H1 (cell line): ENCODE measurements around the gene CDC14B. TPM values are rescaled to one million over a fixed set of nuclear protein-coding genes. Genes with fewer than 3 reads are reported as not detected.

ENCODE experiments used
- CTCF ChIA-PET: fragments of 300-600 bp; sonication (Branson Sonifier 250); formaldehyde crosslinking; loops from one replicate; lab custom pipeline; 2021; ENCODE audit not compliant: partially characterized antibody; lab: Charles Lee
- POLR2A ChIA-PET: fragments of 300-600 bp; sonication (Branson Sonifier 250); formaldehyde crosslinking; loops from one replicate; lab custom pipeline; 2021; ENCODE audit warnings: inconsistent platforms; ENCODE audit not compliant: partially characterized antibody; lab: Charles Lee
- DNase-seq, 2 experiments: peaks; one replicate each; pipeline versions ENCODE4 v3.0.0 to v3.0.0-alpha.2; 2010 to 2022; ENCODE audit warnings: low spot score in 2 of 2, low read depth in 1 of 2, mixed read lengths in 1 of 2
- FAIRE-seq: peaks from 2 replicates; lab custom pipeline; 2011; peaks lifted over from hg19 to GRCh38; lab: Jason Lieb, UNC
- H2AFZ ChIP-seq: 2 replicates; pipeline ENCODE4 v1.8.1; 2012; ENCODE audit warnings: low read length, inconsistent platforms
- H2AK5ac ChIP-seq: 2 replicates; pipeline ENCODE4 v1.6.1; 2013; ENCODE audit warnings: low read depth, low read length
- H2BK120ac ChIP-seq: replicated peaks from 2 replicates; pipeline ENCODE3; 2013; ENCODE audit warnings: low read depth, low read length, inconsistent platforms
- H2BK12ac ChIP-seq: 2 replicates; pipeline ENCODE4 v1.6.1; 2013; ENCODE audit warnings: low read depth, low read length
- H2BK15ac ChIP-seq: 2 replicates; pipeline ENCODE4 v1.6.1; 2013; ENCODE audit warnings: low read length
- H2BK20ac ChIP-seq: 2 replicates; pipeline ENCODE4 v1.6.1; 2013; ENCODE audit warnings: low read length
- H2BK5ac ChIP-seq: 2 replicates; pipeline ENCODE4 v1.6.1; 2013; ENCODE audit warnings: low read depth, low read length
- H3K14ac ChIP-seq: 2 replicates; pipeline ENCODE4 v1.6.1; 2013; ENCODE audit warnings: inconsistent platforms; ENCODE audit not compliant: insufficient read length
- H3K18ac ChIP-seq: 2 replicates; pipeline ENCODE4 v1.6.1; 2013; ENCODE audit warnings: low read length; ENCODE audit errors: extremely low read depth
- H3K23ac ChIP-seq: 2 replicates; pipeline ENCODE4 v1.6.1; 2013; ENCODE audit warnings: inconsistent platforms; ENCODE audit not compliant: insufficient read length
- H3K23me2 ChIP-seq: 2 replicates; pipeline ENCODE4 v1.6.1; 2013; ENCODE audit warnings: low read depth, low read length
- H3K27ac ChIP-seq: 2 replicates; pipeline ENCODE4 v1.6.1; 2011; ENCODE audit warnings: low read depth, low read length, inconsistent platforms
- H3K27me3 ChIP-seq, 4 experiments: replicated peaks in 1 of 4; 1 replicate in 1 of 4; 2 replicates in 3 of 4; pipeline versions ENCODE4 v1.6.1 to v1.8.1; 2011 to 2013; ENCODE audit warnings: low read length in 3 of 4, mild to moderate bottlenecking in 3 of 4, inconsistent platforms in 2 of 4, mixed read lengths in 2 of 4, moderate library complexity in 1 of 4; ENCODE audit not compliant: control insufficient read depth in 3 of 4, insufficient read depth in 3 of 4; ENCODE audit errors: extremely low read depth in 1 of 4
- H3K36me3 ChIP-seq, 4 experiments: 2 replicates each; pipeline versions ENCODE4 v1.6.1 to v1.8.1; 2011 to 2013; ENCODE audit warnings: mild to moderate bottlenecking in 4 of 4, low read length in 3 of 4, moderate library complexity in 2 of 4, control low read depth in 1 of 4, inconsistent platforms in 1 of 4; ENCODE audit not compliant: insufficient read depth in 4 of 4, control insufficient read depth in 2 of 4
- H3K4ac ChIP-seq: replicated peaks from 2 replicates; pipeline ENCODE3; 2013; ENCODE audit warnings: low read length, low read depth, mixed read lengths, inconsistent platforms; ENCODE audit not compliant: insufficient read length
- H3K4me1 ChIP-seq, 4 experiments: replicated peaks in 1 of 4; 1 replicate in 1 of 4; 2 replicates in 3 of 4; pipeline versions ENCODE4 v1.6.1 to v1.8.1; 2011 to 2013; ENCODE audit warnings: low read length in 3 of 4, inconsistent platforms in 2 of 4, mixed read lengths in 1 of 4; ENCODE audit not compliant: insufficient read depth in 4 of 4, control insufficient read depth in 3 of 4
- H3K4me2 ChIP-seq, 2 experiments: 2 replicates each; pipeline versions ENCODE4 v1.6.1 to v1.8.1; 2011 to 2013; ENCODE audit warnings: low read depth in 2 of 2, low read length in 2 of 2, control low read depth in 1 of 2, inconsistent platforms in 1 of 2, mild to moderate bottlenecking in 1 of 2; ENCODE audit not compliant: insufficient read depth in 1 of 2
- H3K4me3 ChIP-seq, 4 experiments: fragments of 200-600, 300-600 bp in 1 of 4; sonication (generic), shearing (Covaris generic), sonication (Bioruptor Twin) in 1 of 4; 2 replicates each; pipeline versions ENCODE4 v1.5.1 to v1.8.1; 2011 to 2016; ENCODE audit warnings: low read length in 4 of 4, low read depth in 3 of 4, control low read depth in 2 of 4, inconsistent platforms in 2 of 4, mild to moderate bottlenecking in 2 of 4, mixed read lengths in 1 of 4, moderate library complexity in 1 of 4; ENCODE audit not compliant: insufficient read depth in 2 of 4; ENCODE audit errors: extremely low read depth in 1 of 4
- H3K56ac ChIP-seq: replicated peaks from 2 replicates; pipeline ENCODE3; 2013; ENCODE audit warnings: low read depth, mild to moderate bottlenecking, mixed read lengths, low read length, inconsistent platforms; ENCODE audit not compliant: insufficient read length
- H3K79me1 ChIP-seq: 2 replicates; pipeline ENCODE4 v1.6.1; 2013; ENCODE audit warnings: low read depth, low read length, control low read depth
- H3K79me2 ChIP-seq, 2 experiments: 2 replicates each; pipeline versions ENCODE4 v1.6.1 to v1.8.1; 2012 to 2013; ENCODE audit warnings: low read length in 2 of 2, mild to moderate bottlenecking in 2 of 2, inconsistent platforms in 1 of 2; ENCODE audit not compliant: insufficient read depth in 2 of 2, control insufficient read depth in 1 of 2
- H3K9ac ChIP-seq, 4 experiments: replicated peaks in 1 of 4; 1 replicate in 1 of 4; 2 replicates in 3 of 4; pipeline versions ENCODE4 v1.6.1 to v1.8.1; 2011 to 2013; ENCODE audit warnings: low read depth in 3 of 4, low read length in 3 of 4, control low read depth in 2 of 4, mild to moderate bottlenecking in 2 of 4, moderate library complexity in 2 of 4, inconsistent platforms in 1 of 4; ENCODE audit errors: extremely low read depth in 1 of 4
- H3K9me3 ChIP-seq, 2 experiments: 2 replicates each; pipeline versions ENCODE4 v1.6.1 to v1.8.1; 2012 to 2013; ENCODE audit warnings: mild to moderate bottlenecking in 2 of 2, moderate library complexity in 2 of 2, control low read depth in 1 of 2, inconsistent platforms in 1 of 2, low read depth in 1 of 2, low read length in 1 of 2, mixed read lengths in 1 of 2; ENCODE audit not compliant: insufficient read depth in 2 of 2
- H4K20me1 ChIP-seq, 2 experiments: replicated peaks in 1 of 2; 2 replicates each; pipeline versions ENCODE3 to v1.8.1; 2011 to 2013; ENCODE audit warnings: inconsistent platforms in 2 of 2, low read length in 2 of 2, mild to moderate bottlenecking in 1 of 2; ENCODE audit not compliant: insufficient read depth in 2 of 2, control insufficient read depth in 1 of 2
- H4K5ac ChIP-seq: 2 replicates; pipeline ENCODE4 v1.6.1; 2013; ENCODE audit warnings: low read length, low read depth, mixed read lengths, inconsistent platforms; ENCODE audit not compliant: insufficient read length
- H4K8ac ChIP-seq: 2 replicates; pipeline ENCODE4 v1.8.0; 2013; ENCODE audit warnings: mild to moderate bottlenecking, moderate library complexity, low read length, inconsistent platforms; ENCODE audit not compliant: insufficient read depth; ENCODE audit errors: extremely low read depth
- H4K91ac ChIP-seq: replicated peaks from 2 replicates; pipeline ENCODE3; 2013; ENCODE audit warnings: low read length, mixed read lengths, inconsistent platforms; ENCODE audit not compliant: insufficient read length
- CHD2 ChIP-seq: IDR thresholded peaks from 2 replicates; pipeline ENCODE4 v1.6.1; 2012; ENCODE audit warnings: low read length, improper control_type of control experiment
- KDM5A ChIP-seq: fragments of 200-600 bp; IDR thresholded peaks from 2 replicates; pipeline ENCODE4 v1.7.1; 2012; ENCODE audit warnings: mild to moderate bottlenecking, low read length, inconsistent platforms, mixed read lengths
- PHF8 ChIP-seq: fragments of 200-600 bp; sonication (generic); conservative IDR thresholded peaks from 2 replicates; pipeline ENCODE4 v1.7.1; 2012; ENCODE audit warnings: low read depth, mild to moderate bottlenecking, inconsistent platforms, low read length, moderate library complexity
- RBBP5 ChIP-seq: IDR thresholded peaks from 2 replicates; pipeline ENCODE4 v1.7.1; 2012; ENCODE audit warnings: low read depth, mild to moderate bottlenecking, inconsistent platforms, low read length, moderate library complexity, borderline replicate concordance
- SIN3A ChIP-seq, 2 experiments: IDR thresholded peaks in 1 of 2; conservative IDR thresholded peaks in 1 of 2; 2 replicates each; pipeline ENCODE4 v1.6.1; 2011 to 2012; ENCODE audit warnings: low read length in 2 of 2, improper control_type of control experiment in 1 of 2, low read depth in 1 of 2, mild to moderate bottlenecking in 1 of 2
- SP4 ChIP-seq: IDR thresholded peaks from 2 replicates; pipeline ENCODE4 v1.6.1; 2012; ENCODE audit warnings: low read length, inconsistent platforms
- TAF1 ChIP-seq: IDR thresholded peaks from 2 replicates; pipeline ENCODE4 v1.6.1; 2011; ENCODE audit warnings: mild to moderate bottlenecking, low read depth, low read length
- USF2 ChIP-seq: IDR thresholded peaks from 2 replicates; pipeline ENCODE4 v1.6.1; 2011; ENCODE audit warnings: low read length, improper control_type of control experiment
- WGBS, 2 experiments: shearing (Covaris generic) in 1 of 2; methylation state at CpG; one replicate each; pipeline versions ENCODE4 v1.1.6 to v1.1.7; 2013 to 2015; ENCODE audit warnings: low lambda C conversion rate in 2 of 2, mixed read lengths in 2 of 2, inconsistent platforms in 1 of 2, low coverage in 1 of 2, missing lambda C conversion rate in 1 of 2; ENCODE audit not compliant: insufficient replicate concordance in 2 of 2, insufficient coverage in 1 of 2, insufficient read length in 1 of 2; ENCODE audit errors: extremely low coverage in 1 of 2, missing lambda C conversion rate in 1 of 2; 5-methylcytosine and 5-hydroxymethylcytosine counted together
- polyA plus RNA-seq, 7 experiments: library from polyadenylated mRNA; depleted of rRNA in 3 of 7; stranded (reverse) in 5 of 7; unstranded in 2 of 7; fragments of >200 nt in 5 of 7; fragments of 200-250 nt in 2 of 7; gene quantifications; 1 replicate in 5 of 7; 2 replicates in 1 of 7; 4 replicates in 1 of 7; pipeline versions ENCODE4 v1.2.1 to v1.2.3, GENCODE V29; 2011 to 2013; ENCODE audit warnings: missing spikeins in 2 of 7, mixed read lengths in 2 of 7
- total RNA-seq: library from RNA; stranded (reverse); fragmentation: NEBNext Ultra II Directional; extraction: Animal tissue kit (Norgen Biotek cat#: 25700); gene quantifications from 2 replicates; pipeline ENCODE4 v1.2.1, GENCODE V29; 2021
- TF ChIP-seq, protein P1 (sequence below), 3 experiments: IDR thresholded peaks; 1 replicate in 2 of 3; 2 replicates in 1 of 3; pipeline versions ENCODE4 v1.5.1 to v1.6.1; 2011; ENCODE audit warnings: low read length in 3 of 3, mild to moderate bottlenecking in 3 of 3, inconsistent platforms in 2 of 3, low read depth in 1 of 3, moderate library complexity in 1 of 3; ENCODE audit not compliant: insufficient read depth in 1 of 3; ENCODE audit errors: control extremely low read depth in 1 of 3

The CDC14B gene
- total and polyA plus RNA-seq, 2 of the 8 experiments (the other 6 are each of a cell fraction or from before 2014, with no cell fraction given) = 17.2 to 44.6 TPM

GRCh38 chr9:96483733-96484390, 135.8 kb downstream of the CDC14B start:
- Histone ChIP-seq H3K18ac (no peak overlapping the region), H3K9me3 (no peaks in the 10 kb centered on the region), H3K79me2 (no peaks in the 10 kb centered on the region), H4K8ac (no peak overlapping the region), H3K4me1 (no peaks in the 10 kb centered on the region), H3K56ac (no peak overlapping the region), H3K36me3 (peaks cover 0 to 17% (median 7%) of the 10 kb centered on the region in 4 experiments; a peak in 3 of 8 replicates), H2AFZ (no peak overlapping the region), H4K5ac (no peak overlapping the region), H2BK20ac (no peak overlapping the region), H3K79me1 (no peaks in the 10 kb centered on the region), H3K4me3 (no peak overlapping the region), H3K23me2 (no peaks in the 10 kb centered on the region), H3K27ac (no peak overlapping the region), H3K27me3 (no peaks in the 10 kb centered on the region), H2BK5ac (no peak overlapping the region), H2BK120ac (no peak overlapping the region), H2BK15ac (no peak overlapping the region), H3K9ac (no peak overlapping the region), H4K91ac (no peak overlapping the region), H3K4ac (no peak overlapping the region), H2AK5ac (no peak overlapping the region), H2BK12ac (no peak overlapping the region), H4K20me1 (peaks cover 0 to 4% of the 10 kb centered on the region in 2 experiments), H3K23ac (no peak overlapping the region), H3K14ac (no peak overlapping the region), H3K4me2 (no peak overlapping the region)
- DNase-seq (no peak), FAIRE-seq (no peak)
- WGBS, 2 experiments = 76% methylated on average over 3 of the region's 3 CpGs; no CpG with 5 or more reads in 1 of the 2 experiments
- POLR2A ChIA-PET = no interaction called here
- CTCF ChIA-PET = interaction anchor here (1.6 to 1.9 kb wide), 2 partner anchors 42 to 183 kb away, joined by 5 read pairs; no protein-coding TSS in a partner anchor
- no peak for TF ChIP-seq SIN3A (conservative IDR thresholded peaks at IDR 0.05 in 1 of 2, IDR thresholded peaks at IDR 0.05 in 1 of 2; ENCODE audit: low read depth in 1 of 2, low read length in 2 of 2)
- TF ChIP-seq RBBP5 = no peak
- no peak for TF ChIP-seq USF2
- TF ChIP-seq, protein P1, sequence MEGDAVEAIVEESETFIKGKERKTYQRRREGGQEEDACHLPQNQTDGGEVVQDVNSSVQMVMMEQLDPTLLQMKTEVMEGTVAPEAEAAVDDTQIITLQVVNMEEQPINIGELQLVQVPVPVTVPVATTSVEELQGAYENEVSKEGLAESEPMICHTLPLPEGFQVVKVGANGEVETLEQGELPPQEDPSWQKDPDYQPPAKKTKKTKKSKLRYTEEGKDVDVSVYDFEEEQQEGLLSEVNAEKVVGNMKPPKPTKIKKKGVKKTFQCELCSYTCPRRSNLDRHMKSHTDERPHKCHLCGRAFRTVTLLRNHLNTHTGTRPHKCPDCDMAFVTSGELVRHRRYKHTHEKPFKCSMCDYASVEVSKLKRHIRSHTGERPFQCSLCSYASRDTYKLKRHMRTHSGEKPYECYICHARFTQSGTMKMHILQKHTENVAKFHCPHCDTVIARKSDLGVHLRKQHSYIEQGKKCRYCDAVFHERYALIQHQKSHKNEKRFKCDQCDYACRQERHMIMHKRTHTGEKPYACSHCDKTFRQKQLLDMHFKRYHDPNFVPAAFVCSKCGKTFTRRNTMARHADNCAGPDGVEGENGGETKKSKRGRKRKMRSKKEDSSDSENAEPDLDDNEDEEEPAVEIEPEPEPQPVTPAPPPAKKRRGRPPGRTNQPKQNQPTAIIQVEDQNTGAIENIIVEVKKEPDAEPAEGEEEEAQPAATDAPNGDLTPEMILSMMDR (IDR thresholded peaks at IDR 0.05; ENCODE audit: control extremely low read depth in 1 of 3, insufficient read depth in 1 of 3, low read depth in 1 of 3, low read length in 3 of 3) = no peak
- no peak for TF ChIP-seq SP4
- no peak for TF ChIP-seq KDM5A
- TF ChIP-seq TAF1 = no peak
- no peak for TF ChIP-seq CHD2
- no peak for TF ChIP-seq PHF8
